Right ventricle myocardium inferior (tissue), 1 donor: ENCODE measurements around the gene OR2Y1. TPM values are rescaled to one million over a fixed set of nuclear protein-coding genes. Genes with fewer than 3 reads are reported as not detected.

Source experiments
- ATAC-seq: fragments of 200-7000 bp; cut with Tn5 transposase; one replicate; pipeline ENCODE4 v1.9.1; 2020; ENCODE audit warnings: mild to moderate bottlenecking, moderate library complexity
- DNase-seq: peaks from one replicate; pipeline ENCODE4 v3.0.0; 2021; ENCODE audit errors: missing footprints
- intact Hi-C: fragments of 100-400 bp; cut with DNase I; formaldehyde crosslinking; loops from one replicate; pipeline ENCODE4 v1.11.0; 2022
- total RNA-seq: library from RNA; stranded (reverse); fragmentation: NEBNext Ultra II Directional; extraction: Animal tissue kit (Norgen Biotek cat#: 25700); gene quantifications from one replicate; pipeline ENCODE4 v1.2.1, GENCODE V29; 2021
- donor health status: DM: no; HTN: yes; CAD: no; lungs with severe emphysema.

The OR2Y1 gene
- total RNA-seq, 1 donor from 2014 or later: not detected

DNA sequence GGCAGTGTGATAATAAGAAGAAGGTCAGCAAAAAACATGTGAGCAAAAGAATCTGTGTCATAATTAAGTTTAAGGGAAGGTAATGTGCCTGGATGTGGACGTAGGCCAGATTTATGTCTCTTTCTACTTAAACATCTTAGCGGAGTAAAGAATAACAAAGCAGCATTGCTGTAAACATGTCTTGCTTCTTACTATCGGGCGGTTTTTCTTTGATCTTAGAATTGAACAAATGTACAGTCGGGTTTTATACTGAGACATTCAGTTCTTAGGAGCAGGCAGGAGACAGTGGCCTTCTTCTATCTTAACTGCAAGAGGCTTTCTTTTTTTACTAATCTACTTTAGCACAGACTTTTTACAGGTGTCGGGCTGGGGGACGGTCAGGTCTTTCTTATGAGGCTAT is 50.1 kb downstream of the OR2Y1 start:
- DNase-seq: no peak
- ATAC-seq: no peak
- intact Hi-C loops: no loop called here

Other genes with a start within 250 kb of the OR2Y1 start
- gene CNOT6, start 245.7 kb downstream of the OR2Y1 start, total RNA-seq: 15.0 TPM
- gene SCGB3A1, start 148.6 kb downstream of the OR2Y1 start, total RNA-seq: not detected
- gene FLT4, start 90.5 kb downstream of the OR2Y1 start, total RNA-seq: 5.5 TPM
- gene MGAT1, start 62.7 kb upstream of the OR2Y1 start, total RNA-seq: 76.0 TPM
- gene ZFP62, start 121.2 kb upstream of the OR2Y1 start, total RNA-seq: 14.7 TPM
- gene BTNL8, start 159.1 kb upstream of the OR2Y1 start, total RNA-seq: 0.41 TPM
- not detected for gene BTNL3, start 248.8 kb upstream of the OR2Y1 start, total RNA-seq